HepG2 (cell line): ENCODE results near the gene MTHFD1. TPM values are rescaled to one million over a fixed set of nuclear protein-coding genes. Genes with fewer than 3 reads are reported as not detected.

Experiments
- FOXA3 ChIP-seq: IDR thresholded peaks from 2 replicates; pipeline ENCODE4 v1.6.1; 2016; ENCODE audit warnings: missing genetic modification reagents, missing compliant biosample characterization
- GATA4 ChIP-seq: sonication (generic); IDR thresholded peaks from 2 replicates; pipeline ENCODE4 v1.6.1; 2016; ENCODE audit warnings: antibody characterized with exemption, low read depth, borderline replicate concordance
- HNF4A ChIP-seq: sonication (generic); formaldehyde crosslinking; IDR thresholded peaks from 2 replicates; pipeline ENCODE4 v1.4.0; 2020; ENCODE audit warnings: missing genetic modification reagents
- HOXA3 ChIP-seq: sonication (generic); formaldehyde crosslinking; IDR thresholded peaks from 2 replicates; pipeline ENCODE4 v1.5.0; 2020; ENCODE audit warnings: missing genetic modification reagents
- KAT8 ChIP-seq: IDR thresholded peaks from 2 replicates; pipeline ENCODE4 v1.6.1; 2016; ENCODE audit warnings: missing genetic modification reagents, missing compliant biosample characterization
- NFRKB ChIP-seq: fragments of 450-650 bp; IDR thresholded peaks from 2 replicates; pipeline ENCODE4 v1.6.1; 2017
- PHF20 ChIP-seq: sonication (generic); formaldehyde crosslinking; IDR thresholded peaks from 2 replicates; pipeline ENCODE4 v1.5.0; 2020; ENCODE audit warnings: mild to moderate bottlenecking, missing genetic modification reagents
- SIN3B ChIP-seq: fragments of 150-350 bp; IDR thresholded peaks from 2 replicates; pipeline ENCODE4 v1.6.1; 2014; ENCODE audit warnings: low read length
- XRCC5 ChIP-seq: fragments of 200-400 bp; formaldehyde crosslinking; optimal IDR thresholded peaks from 2 replicates; pipeline ENCODE3; 2017; ENCODE audit warnings: mild to moderate bottlenecking, low read length
- ZBTB14 ChIP-seq: sonication (generic); formaldehyde crosslinking; IDR thresholded peaks from 2 replicates; pipeline ENCODE4 v1.4.0; 2020; ENCODE audit warnings: missing genetic modification reagents
- ZFX ChIP-seq: sonication (generic); formaldehyde crosslinking; IDR thresholded peaks from 2 replicates; pipeline ENCODE4 v1.4.0; 2020; ENCODE audit warnings: mild to moderate bottlenecking, low read depth, missing genetic modification reagents, moderate library complexity
- ZIK1 ChIP-seq: sonication (generic); formaldehyde crosslinking; IDR thresholded peaks from 2 replicates; pipeline ENCODE4 v1.5.0; 2020; ENCODE audit warnings: mild to moderate bottlenecking, low read depth, missing genetic modification reagents, borderline replicate concordance
- ZNF431 ChIP-seq: sonication (generic); formaldehyde crosslinking; IDR thresholded peaks from 2 replicates; pipeline ENCODE4 v1.9.0; 2022; ENCODE audit warnings: missing genetic modification reagents, low read depth, mild to moderate bottlenecking, borderline replicate concordance
- ZNF512 ChIP-seq: sonication (generic); formaldehyde crosslinking; IDR thresholded peaks from 2 replicates; pipeline ENCODE4 v1.4.0; 2020; ENCODE audit warnings: mild to moderate bottlenecking, missing genetic modification reagents
- ZNF619 ChIP-seq: sonication (generic); formaldehyde crosslinking; IDR thresholded peaks from 2 replicates; pipeline ENCODE4 v1.4.0; 2020; ENCODE audit warnings: mild to moderate bottlenecking, missing genetic modification reagents
- ZNF7 ChIP-seq: IDR thresholded peaks from 2 replicates; pipeline ENCODE4 v1.6.1; 2016; ENCODE audit warnings: missing biosample characterization, missing genetic modification reagents
- ZNF784 ChIP-seq: sonication (generic); formaldehyde crosslinking; IDR thresholded peaks from 2 replicates; pipeline ENCODE4 v1.5.1; 2020; ENCODE audit warnings: missing genetic modification reagents, mild to moderate bottlenecking, borderline replicate concordance
- ZNF788 ChIP-seq: sonication (generic); formaldehyde crosslinking; IDR thresholded peaks from 2 replicates; pipeline ENCODE4 v1.5.0; 2020; ENCODE audit warnings: mild to moderate bottlenecking, missing genetic modification reagents, borderline replicate concordance
- ZNF816 ChIP-seq: sonication (generic); formaldehyde crosslinking; IDR thresholded peaks from 2 replicates; pipeline ENCODE4 v1.8.0; 2022; ENCODE audit warnings: missing genetic modification reagents, mild to moderate bottlenecking, borderline replicate concordance
- polyA plus RNA-seq, 8 experiments: library from polyadenylated mRNA; depleted of rRNA in 3 of 8; stranded (reverse) in 7 of 8; unstranded in 1 of 8; fragments of >200 nt; fragmentation: Illumina TruSeq in 4 of 8; extraction: Trizol in 4 of 8; gene quantifications; 2 replicates each; pipeline versions ENCODE4 v1.2.1 to v1.2.3, GENCODE V29; 2011 to 2016; ENCODE audit warnings: low read depth in 4 of 8, missing spikeins in 1 of 8, mixed read lengths in 1 of 8; ENCODE audit not compliant: insufficient read depth in 1 of 8
- total RNA-seq, 5 experiments: library from RNA; depleted of rRNA; stranded (reverse); fragments of >200 nt; fragmentation: Illumina TruSeq; extraction: Trizol; gene quantifications; 2 replicates each; pipeline ENCODE4 v1.2.3, GENCODE V29; 2016; ENCODE audit warnings: low read depth in 1 of 5
- TF ChIP-seq, protein P1 (sequence below): sonication (generic); formaldehyde crosslinking; IDR thresholded peaks from 2 replicates; pipeline ENCODE4 v1.4.0; 2020; ENCODE audit warnings: mild to moderate bottlenecking, missing genetic modification reagents

Gene MTHFD1
- total and polyA plus RNA-seq, 2 of the 13 experiments (the other 11 are each of a cell fraction or from before 2014, with no cell fraction given): 31.0 to 106 TPM

DNA sequence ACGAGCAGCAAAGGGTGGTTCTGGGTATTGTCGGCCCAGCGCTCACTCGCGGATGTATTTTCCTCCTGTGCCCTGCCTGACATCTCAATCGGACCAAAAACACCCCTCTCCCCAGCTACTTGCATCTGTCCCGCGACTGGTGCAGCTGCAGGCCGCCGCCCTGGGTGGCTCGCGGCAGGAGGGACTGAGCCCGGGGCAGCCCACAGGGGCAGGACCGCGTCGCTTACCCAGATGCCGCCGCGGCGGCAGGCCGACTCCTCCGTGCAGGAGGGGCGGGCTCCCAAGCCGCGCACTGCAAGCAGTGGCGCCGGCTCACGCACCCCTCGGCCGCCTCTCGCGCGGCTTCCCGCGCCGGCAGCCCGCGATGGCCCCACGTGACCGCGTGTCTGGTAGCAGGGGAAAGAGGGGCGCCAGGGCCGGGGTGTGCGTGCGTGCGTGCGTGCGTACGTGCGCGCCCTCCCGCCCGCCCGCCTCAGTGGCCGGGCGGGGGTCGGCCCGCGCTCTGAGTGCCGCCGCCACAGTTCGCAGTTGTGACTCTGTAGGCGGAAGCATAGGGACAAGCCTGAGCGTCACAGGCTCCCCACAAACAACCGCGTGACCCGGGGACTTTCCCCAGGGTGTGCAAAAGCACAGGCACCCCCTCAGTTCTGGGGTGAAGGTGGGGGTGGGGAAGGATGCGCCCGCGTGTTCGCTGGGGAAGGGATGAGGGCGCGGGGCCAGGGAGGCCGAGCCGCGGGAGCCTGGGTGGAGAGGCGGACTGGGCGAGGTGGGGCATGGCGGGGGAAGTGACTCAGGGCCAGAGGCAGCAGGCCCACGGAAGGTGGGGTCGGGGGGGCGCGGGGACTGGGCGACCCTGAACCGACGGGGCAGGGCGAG lies 115.5 kb downstream of the MTHFD1 start, which contains the start of gene ZBTB25 (continued):
- TF ChIP-seq, protein P1, sequence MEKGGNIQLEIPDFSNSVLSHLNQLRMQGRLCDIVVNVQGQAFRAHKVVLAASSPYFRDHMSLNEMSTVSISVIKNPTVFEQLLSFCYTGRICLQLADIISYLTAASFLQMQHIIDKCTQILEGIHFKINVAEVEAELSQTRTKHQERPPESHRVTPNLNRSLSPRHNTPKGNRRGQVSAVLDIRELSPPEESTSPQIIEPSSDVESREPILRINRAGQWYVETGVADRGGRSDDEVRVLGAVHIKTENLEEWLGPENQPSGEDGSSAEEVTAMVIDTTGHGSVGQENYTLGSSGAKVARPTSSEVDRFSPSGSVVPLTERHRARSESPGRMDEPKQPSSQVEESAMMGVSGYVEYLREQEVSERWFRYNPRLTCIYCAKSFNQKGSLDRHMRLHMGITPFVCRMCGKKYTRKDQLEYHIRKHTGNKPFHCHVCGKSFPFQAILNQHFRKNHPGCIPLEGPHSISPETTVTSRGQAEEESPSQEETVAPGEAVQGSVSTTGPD (CRISPR knock-in tag): no peak
- TF ChIP-seq PHF20 (peak; percentile 59), ZBTB14 (CRISPR knock-in tag) (peak; percentile 90), SIN3B (0 out of 2 replicates have a peak, but pooled peaks have one; percentile 17), ZNF431 (CRISPR knock-in tag) (peak; percentile 91; the same call in 1 of the 2 replicates), ZFX (peak; percentile 78), NFRKB (no peak), KAT8 (CRISPR knock-in tag) (peak; percentile 16; the same call in 1 of the 2 replicates), ZNF512 (CRISPR knock-in tag) (no peak), ZIK1 (peak; percentile 97; the same call in 1 of the 2 replicates), ZNF619 (peak; percentile 58; the same call in 1 of the 2 replicates), HNF4A (CRISPR knock-in tag) (0 out of 2 replicates have a peak, but pooled peaks have one; percentile 2), ZNF788 (CRISPR knock-in tag) (peak; percentile 23; the same call in 1 of the 2 replicates), ZNF816 (CRISPR knock-in tag) (peak; percentile 84; the same call in 1 of the 2 replicates), FOXA3 (CRISPR knock-in tag) (no peak; the same call in 1 of the 2 replicates), ZNF784 (CRISPR knock-in tag) (peak; percentile 35; the same call in 1 of the 2 replicates), HOXA3 (CRISPR knock-in tag) (peak; percentile 85), ZNF7 (no peak), XRCC5 (peak; percentile 14), GATA4 (no peak; the same call in 1 of the 2 replicates)
